Measurements from ENCODE around the gene THAP7.
"Not testable (repeated sequence)": the region's sequence is repeated elsewhere in the genome, so short reads cannot be mapped to it uniquely, and the experiment has no call there.

THAP7 gene

DNA sequence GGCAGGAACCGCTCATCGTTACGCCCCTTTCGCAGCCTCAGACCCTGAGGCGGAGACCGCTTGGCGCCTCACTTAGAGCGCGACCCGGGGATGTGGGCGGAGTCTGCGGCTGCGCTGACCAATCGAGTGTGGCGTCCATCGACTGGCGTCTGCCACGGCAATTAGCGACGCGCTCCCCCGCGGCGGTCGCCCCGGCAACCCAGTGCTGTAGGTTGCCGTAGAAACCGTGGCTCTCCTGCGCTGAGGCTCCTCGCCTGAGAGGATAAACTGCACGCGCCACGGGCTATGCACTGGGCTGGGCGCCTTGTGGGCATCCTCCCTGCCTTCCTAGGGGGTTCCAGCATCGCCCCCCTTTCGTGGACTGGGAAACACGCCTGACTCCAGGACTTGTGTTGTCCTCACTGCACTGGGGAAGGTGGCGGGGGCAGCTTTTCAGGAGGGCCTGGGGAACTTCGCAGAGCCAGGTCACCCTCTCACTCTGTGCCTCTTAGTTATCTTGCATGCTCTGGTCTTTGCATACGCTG, 12.3 kb upstream of the THAP7 start:
- DNase-seq = peak; percentile 98
- peaks cover 9% of the 10 kb centered on the region for H3K36me3 ChIP-seq
- no peaks in the 10 kb centered on the region for H3K27me3 ChIP-seq (ENCODE audit: insufficient read depth, low read depth, severe bottlenecking)
- peak overlapping the region; percentile 86 for H3K27ac ChIP-seq
- H3K4me3 ChIP-seq (ENCODE audit: low read depth, low read length) = peak overlapping the region; percentile 67
- TF ChIP-seq, protein P1, sequence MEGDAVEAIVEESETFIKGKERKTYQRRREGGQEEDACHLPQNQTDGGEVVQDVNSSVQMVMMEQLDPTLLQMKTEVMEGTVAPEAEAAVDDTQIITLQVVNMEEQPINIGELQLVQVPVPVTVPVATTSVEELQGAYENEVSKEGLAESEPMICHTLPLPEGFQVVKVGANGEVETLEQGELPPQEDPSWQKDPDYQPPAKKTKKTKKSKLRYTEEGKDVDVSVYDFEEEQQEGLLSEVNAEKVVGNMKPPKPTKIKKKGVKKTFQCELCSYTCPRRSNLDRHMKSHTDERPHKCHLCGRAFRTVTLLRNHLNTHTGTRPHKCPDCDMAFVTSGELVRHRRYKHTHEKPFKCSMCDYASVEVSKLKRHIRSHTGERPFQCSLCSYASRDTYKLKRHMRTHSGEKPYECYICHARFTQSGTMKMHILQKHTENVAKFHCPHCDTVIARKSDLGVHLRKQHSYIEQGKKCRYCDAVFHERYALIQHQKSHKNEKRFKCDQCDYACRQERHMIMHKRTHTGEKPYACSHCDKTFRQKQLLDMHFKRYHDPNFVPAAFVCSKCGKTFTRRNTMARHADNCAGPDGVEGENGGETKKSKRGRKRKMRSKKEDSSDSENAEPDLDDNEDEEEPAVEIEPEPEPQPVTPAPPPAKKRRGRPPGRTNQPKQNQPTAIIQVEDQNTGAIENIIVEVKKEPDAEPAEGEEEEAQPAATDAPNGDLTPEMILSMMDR (IDR thresholded peaks at IDR 0.05; ENCODE audit: low read depth, low read length) = no peak
- no peaks in the 10 kb centered on the region for H3K9me3 ChIP-seq (ENCODE audit: severe bottlenecking)

DNA sequence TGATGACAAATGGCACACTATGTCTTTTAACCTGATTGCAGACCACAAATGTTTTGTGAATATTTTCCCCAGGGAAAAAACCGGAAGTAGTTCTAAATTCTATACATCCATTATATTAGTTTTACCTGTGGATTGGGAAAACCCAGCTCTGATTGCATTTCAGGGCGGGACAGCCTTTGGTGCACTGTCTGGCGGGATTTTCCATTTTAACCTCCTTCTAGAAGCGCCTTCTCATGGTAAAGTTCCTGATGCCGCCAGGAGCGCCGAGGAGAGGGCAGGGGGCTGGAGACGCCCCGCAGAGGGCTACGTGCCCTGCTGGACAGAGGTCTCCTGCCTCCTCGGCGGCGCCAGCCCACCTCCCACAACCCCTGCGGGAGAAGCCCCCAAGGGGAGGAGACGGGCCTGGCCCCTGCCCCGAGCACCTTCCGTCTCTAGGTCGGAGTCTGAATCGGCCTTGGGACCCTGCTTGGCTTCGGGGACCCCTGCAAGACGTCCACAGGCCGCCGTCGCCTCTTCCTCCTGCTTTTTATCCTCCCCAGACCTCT, 11.8 kb upstream of the THAP7 start:
- Histone ChIP-seq H3K4me3 (ENCODE audit: low read depth, low read length) (peak overlapping the region; percentile 67), H3K27me3 (ENCODE audit: insufficient read depth, low read depth, severe bottlenecking) (no peaks in the 10 kb centered on the region), H3K27ac (peak overlapping the region; percentile 86), H3K36me3 (peaks cover 10% of the 10 kb centered on the region), H3K9me3 (ENCODE audit: severe bottlenecking) (no peaks in the 10 kb centered on the region)
- DNase-seq = no peak
- TF ChIP-seq, protein P1 (IDR thresholded peaks at IDR 0.05; ENCODE audit: low read depth, low read length) = no peak

DNA sequence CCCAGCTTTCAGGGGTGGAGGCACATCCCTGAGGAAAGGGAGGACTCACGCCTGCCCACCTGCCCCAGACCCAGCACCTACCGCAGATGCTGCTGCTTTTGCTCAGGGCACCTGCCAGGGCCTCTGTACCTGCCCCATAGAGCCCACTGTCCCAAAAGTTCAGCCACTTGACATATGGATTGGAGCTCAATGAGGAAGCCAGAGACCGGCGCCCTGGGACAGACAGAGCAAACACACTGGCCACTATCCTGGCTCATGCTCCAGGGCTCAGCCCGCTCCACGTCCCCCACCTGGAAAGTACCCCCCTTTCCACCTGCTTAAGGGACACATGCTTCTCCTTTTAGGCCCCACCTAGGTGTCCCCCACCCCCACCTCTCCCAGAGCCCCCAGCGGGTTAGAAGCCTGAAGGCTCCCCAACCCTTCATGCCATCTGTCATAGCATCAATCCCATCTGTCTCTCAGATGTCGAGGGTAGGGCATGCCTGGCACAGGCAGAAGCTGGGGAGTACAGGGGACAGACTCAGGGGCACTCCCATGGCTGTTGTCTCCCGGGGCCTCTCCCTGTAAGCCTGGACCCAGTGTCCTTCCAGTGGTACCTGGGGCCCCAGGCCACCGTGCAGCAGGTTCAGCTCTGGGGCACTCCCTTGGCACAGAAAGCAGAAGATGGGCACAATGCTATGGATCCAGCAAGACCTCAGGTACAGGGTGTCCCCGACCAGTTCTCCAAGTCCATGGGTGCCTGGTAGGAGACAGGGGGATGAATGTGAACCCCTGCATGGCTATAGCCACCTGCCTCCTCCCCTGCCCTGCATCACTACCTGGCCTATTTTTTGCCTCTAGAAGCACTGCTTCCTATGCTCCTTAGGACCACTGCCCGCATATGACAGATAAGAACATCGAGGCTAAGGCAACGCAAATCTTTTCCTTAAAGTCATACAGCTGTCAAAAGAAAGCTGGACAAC, 10.8 kb upstream of the THAP7 start:
- H3K4me3 ChIP-seq (ENCODE audit: low read depth, low read length) = peak overlapping the region; percentile 67; the same call in 1 of the 2 replicates
- H3K27me3 ChIP-seq (ENCODE audit: insufficient read depth, low read depth, severe bottlenecking) = no peaks in the 10 kb centered on the region
- TF ChIP-seq, protein P1 (IDR thresholded peaks at IDR 0.05; ENCODE audit: low read depth, low read length) = no peak
- peak overlapping the region; percentile 86 for H3K27ac ChIP-seq
- H3K9me3 ChIP-seq (ENCODE audit: severe bottlenecking) = no peaks in the 10 kb centered on the region
- peaks cover 16% of the 10 kb centered on the region for H3K36me3 ChIP-seq
- no peak for DNase-seq

DNA sequence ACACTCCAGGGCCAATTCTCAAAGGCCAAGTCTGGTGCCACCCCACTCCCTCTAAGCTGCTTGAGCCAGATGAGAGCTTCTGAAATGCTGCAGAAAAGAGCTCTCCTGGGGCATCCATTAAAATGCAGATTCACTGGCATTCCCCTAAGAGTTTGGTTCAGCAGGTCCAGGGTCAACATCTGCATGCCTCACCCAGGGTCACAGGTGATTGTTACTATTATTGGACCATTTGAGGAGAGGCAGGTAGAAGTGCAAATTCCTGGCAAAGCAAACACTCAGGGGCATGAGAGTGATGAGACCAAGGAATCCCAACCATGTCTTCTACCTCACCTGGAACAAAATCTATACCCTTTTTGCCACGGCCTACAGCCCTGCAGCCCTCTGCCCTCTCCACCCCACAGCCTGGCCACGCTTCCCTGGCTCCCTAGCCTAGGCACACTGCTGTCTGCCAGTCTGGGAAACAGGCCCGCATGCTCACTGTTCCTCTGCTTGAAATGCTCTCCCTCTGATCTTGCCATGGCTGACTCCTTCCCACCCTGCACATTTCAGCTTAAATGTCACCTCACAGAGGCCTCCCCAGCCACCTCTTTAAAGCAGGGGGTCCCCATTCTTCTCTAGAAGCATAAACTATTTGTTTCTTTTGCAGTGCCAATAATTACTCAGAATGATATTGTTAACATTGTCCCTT, 8.7 kb upstream of the THAP7 start:
- TF ChIP-seq, protein P1 (IDR thresholded peaks at IDR 0.05; ENCODE audit: low read depth, low read length) = no peak
- H3K27ac ChIP-seq = no peak overlapping the region
- no peaks in the 10 kb centered on the region for H3K9me3 ChIP-seq (ENCODE audit: severe bottlenecking)
- H3K4me3 ChIP-seq (ENCODE audit: low read depth, low read length) = no peak overlapping the region
- peaks cover 30% of the 10 kb centered on the region for H3K36me3 ChIP-seq
- H3K27me3 ChIP-seq (ENCODE audit: insufficient read depth, low read depth, severe bottlenecking) = no peaks in the 10 kb centered on the region
- DNase-seq = no peak

DNA sequence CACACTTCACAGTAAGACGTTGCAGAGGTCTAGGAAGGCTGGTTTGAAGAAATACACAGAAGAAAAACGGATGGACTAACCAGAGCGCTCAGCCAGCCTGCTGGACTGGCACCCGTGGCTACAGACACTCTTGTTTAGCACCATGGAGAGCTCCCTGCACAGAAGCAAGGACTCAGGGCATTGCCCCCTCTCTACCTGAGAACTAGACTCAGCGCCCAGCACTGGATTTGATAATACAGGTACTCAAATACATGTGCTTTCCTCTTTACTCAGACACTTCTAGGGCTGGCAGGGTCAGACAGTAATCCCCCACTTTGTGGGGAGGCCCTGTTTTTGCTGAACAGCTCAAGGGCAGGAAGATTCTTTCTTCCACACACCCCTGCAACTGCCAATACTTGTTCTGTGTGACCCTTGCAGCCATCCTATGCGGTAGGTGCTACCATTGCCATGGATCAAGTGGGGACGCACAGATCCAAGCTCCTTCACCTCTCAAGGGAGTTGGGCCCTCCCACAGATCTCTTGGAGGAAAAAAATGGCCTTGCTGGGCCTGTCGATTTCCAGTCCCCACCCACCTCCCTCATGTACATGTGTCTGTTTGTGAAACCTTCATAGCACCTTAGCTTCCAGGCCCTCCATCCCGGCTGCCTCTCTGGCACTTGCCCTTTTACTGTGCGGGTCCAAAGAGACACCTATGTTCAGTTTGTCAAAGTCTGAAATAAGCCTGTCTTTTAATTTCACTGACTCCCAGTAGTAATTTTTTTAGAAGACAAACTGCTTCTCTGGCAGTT, 7.9 kb upstream of the THAP7 start:
- Histone ChIP-seq H3K27ac (no peak overlapping the region), H3K9me3 (ENCODE audit: severe bottlenecking) (no peaks in the 10 kb centered on the region), H3K36me3 (peaks cover 35% of the 10 kb centered on the region), H3K4me3 (ENCODE audit: low read depth, low read length) (no peak overlapping the region), H3K27me3 (ENCODE audit: insufficient read depth, low read depth, severe bottlenecking) (no peaks in the 10 kb centered on the region)
- TF ChIP-seq, protein P1 (IDR thresholded peaks at IDR 0.05; ENCODE audit: low read depth, low read length) = no peak
- no peak for DNase-seq

DNA sequence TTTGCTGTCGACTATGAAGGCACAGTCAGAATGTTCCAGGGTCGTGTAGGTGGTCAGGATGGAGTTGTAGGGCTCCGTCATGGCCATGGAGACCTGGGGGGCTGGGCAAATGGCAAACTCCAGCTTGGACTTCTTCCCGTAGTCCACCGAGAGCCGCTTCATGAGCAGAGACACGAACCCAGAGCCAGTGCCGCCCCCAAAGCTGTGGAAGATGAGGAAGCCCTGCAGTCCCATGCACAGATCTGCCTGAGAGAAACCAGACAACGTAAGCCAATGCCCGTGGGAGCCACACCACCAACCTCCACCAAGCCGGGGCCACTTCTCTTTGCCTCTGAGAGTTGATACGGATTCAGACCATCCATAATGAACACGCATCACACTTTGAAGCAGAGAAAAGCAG, 7.3 kb upstream of the THAP7 start:
- not testable (repeated sequence) for H3K9me3 ChIP-seq (ENCODE audit: severe bottlenecking); DNase-seq; H3K27me3 ChIP-seq (ENCODE audit: insufficient read depth, low read depth, severe bottlenecking); H3K4me3 ChIP-seq (ENCODE audit: low read depth, low read length); H3K27ac ChIP-seq
- H3K36me3 ChIP-seq = peaks cover 39% of the 10 kb centered on the region

Data from WERI-Rb-1 (cell line).